22Rv1 (cell line): ENCODE data around the gene ACVR1B.

ENCODE experiments used
- H3K27ac ChIP-seq: fragments of 450-650 bp; 2 replicates; pipeline ENCODE4 v1.5.1; 2017
- ZFX ChIP-seq: fragments of 450-650 bp; IDR thresholded peaks from 2 replicates; pipeline ENCODE4 v1.6.1; 2017; ENCODE audit warnings: antibody characterized with exemption, borderline replicate concordance
- TF ChIP-seq, protein P1 (sequence below): fragments of 450-650 bp; IDR thresholded peaks from 2 replicates; pipeline ENCODE4 v1.5.1; 2017; ENCODE audit warnings: mild to moderate bottlenecking

Gene ACVR1B

DNA sequence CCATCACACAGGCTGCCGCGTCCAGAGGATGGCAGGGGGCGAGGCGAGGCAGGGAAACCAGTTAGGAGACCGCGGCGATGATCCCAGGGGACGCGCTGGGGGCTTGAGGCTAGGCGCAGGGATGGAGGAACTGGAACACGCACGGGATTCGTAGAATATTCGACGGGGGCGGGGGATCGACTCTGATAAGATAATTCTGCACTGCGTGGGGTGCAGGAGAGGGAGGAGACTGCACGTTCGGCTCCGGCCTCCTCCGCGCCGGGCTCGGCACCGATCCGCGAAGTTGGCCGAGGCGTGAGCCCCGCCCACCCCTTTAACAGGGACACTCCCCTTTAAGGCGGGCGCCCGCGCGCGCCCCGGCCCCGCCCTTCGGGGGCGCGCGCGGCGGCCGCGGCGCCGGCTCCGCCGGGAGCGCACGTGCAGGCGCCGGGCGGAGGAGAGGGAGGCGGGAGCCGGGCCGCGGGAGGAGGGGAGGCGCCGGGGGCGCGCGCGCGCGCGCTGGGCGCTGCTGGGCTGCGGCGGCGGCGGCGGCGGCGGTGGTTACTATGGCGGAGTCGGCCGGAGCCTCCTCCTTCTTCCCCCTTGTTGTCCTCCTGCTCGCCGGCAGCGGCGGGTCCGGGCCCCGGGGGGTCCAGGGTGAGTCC lies at the start of gene ACVR1B:
ACVR1B (plus strand) TSS at position 501 of the 644 bp plus-strand sequence; CDS start at position 546, 45 bp downstream.
- H3K27ac ChIP-seq = peak within 1 kb of the TSS; percentile 59
- TF ChIP-seq, protein P1, sequence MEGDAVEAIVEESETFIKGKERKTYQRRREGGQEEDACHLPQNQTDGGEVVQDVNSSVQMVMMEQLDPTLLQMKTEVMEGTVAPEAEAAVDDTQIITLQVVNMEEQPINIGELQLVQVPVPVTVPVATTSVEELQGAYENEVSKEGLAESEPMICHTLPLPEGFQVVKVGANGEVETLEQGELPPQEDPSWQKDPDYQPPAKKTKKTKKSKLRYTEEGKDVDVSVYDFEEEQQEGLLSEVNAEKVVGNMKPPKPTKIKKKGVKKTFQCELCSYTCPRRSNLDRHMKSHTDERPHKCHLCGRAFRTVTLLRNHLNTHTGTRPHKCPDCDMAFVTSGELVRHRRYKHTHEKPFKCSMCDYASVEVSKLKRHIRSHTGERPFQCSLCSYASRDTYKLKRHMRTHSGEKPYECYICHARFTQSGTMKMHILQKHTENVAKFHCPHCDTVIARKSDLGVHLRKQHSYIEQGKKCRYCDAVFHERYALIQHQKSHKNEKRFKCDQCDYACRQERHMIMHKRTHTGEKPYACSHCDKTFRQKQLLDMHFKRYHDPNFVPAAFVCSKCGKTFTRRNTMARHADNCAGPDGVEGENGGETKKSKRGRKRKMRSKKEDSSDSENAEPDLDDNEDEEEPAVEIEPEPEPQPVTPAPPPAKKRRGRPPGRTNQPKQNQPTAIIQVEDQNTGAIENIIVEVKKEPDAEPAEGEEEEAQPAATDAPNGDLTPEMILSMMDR = no peak
- no peak for TF ChIP-seq ZFX

DNA sequence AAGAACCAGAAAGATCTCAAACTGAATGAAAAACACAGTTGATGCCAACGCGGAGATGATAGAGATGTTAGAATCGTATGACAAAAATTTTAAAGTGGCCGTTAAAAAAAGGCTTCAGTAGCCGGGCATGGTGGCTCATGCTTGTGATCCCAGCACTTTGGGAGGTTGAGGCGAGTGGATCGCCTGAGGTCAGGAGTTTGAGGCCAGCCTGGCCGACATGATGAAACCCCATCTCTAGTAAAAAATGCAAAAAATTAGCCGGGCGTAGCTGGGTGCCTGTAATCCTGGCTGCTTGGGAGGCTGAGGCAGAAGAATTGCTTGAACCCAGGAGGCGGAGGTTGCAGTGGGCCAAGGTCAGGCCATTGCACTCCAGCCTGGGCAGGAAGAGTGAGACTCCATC lies 49.6 kb upstream of the ACVR1B start:
- TF ChIP-seq, protein P1 = no peak
- H3K27ac ChIP-seq = no peak overlapping the region

DNA sequence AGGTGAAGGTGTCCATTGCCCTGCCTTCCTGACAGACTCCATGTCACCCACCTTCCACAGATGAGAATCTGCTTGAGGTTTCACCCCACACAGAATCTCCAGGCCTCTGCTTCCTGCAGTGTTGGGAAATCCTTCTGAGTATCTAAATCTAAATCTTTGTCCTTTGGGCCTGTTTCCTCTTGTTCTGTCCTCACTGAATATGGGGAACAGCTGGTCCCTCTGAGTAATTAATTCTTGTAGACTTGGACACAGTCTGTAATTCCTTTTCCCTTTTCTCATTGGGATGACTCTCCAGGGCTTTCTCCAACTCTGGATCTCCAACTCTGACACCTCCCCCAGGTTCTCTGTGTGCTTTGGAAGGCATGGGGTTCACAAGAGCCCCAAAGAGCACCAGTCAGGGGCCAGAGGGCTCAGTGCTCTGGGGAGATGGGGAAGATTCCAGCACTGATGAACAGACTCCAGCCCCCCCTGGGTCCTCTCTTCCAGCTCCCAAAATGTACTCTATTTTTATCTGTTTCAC lies 46.5 kb upstream of the ACVR1B start:
- TF ChIP-seq, protein P1 = no peak
- no peak for TF ChIP-seq ZFX
- H3K27ac ChIP-seq = no peak overlapping the region

DNA sequence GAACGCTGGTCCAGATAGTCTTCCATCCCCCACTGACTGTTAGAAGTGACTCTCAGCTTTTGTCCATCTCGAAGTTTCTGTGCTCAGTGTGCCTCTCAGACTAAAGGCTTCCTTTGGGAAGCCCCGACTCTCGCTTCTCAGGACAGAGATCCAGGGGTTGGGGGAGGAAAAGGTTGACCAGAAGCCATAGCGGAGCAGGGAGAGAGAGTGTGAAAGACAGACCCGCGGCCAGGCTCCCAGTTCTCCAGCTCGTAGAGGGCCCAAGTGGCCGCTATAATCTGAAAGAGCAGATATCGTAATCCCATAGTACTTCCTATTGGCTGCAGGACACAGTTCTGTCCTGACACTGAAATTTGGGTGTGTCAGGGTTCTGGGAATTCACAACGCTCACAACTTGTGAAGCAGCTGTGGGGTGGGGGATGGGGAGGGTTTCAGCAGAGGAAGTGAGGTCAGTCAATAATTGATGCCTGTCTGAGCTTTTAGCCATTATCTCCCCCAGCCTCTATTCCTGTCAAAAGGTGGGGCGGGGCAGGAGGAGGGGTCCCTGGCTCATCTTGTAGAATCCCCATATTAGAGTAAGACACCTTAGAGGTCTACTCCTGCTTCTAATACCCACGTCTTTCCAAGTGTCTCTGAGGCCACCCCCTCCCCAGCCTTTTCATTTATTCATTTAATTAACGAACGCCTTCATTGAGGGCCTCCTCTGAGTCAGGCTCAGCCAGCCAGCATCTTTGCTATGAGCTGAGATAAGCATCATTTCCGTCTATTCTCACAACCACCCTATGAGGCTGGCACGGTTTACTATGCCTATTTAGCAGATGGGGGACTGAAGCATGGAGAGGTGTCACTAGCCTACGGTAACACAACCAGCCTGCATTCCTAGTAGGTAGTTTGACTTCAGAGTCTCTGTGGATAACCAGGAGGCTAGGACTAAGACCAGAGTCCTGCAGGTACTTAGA lies 45.7 kb upstream of the ACVR1B start:
- H3K27ac ChIP-seq = no peak overlapping the region

DNA sequence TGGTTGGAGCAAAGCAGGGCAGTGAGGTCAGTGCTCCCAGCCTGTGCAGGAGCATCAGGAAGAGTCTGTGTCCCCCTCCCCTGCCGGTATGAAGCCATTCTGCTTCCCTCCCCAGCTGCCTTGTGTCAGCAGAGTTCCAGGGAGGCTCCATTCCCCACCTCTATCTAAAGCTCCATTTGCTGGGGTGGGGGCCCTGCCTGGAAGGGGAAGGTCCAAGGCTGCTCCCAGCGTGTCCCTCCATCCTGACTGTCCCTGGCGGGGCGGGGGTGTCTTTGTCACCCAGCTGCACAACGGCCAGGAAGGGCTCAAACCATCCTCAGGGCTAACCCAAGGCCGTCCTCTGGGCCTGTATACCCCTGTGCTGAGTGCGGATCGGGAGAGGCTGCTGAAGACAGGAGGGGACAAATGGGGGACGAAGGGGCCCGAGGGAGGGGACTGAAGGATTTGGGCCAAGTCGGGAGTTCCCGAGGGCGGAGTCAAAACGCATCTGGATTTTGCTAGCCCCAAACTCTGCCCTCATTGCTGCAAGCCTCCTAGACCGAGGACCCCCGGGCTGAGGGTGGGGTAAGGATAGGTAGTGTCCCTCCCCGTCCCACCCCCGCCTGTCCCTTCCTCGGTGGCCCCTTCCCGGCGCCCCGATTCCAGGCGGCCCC lies 44.9 kb upstream of the ACVR1B start:
- H3K27ac ChIP-seq = no peak overlapping the region
- TF ChIP-seq ZFX = no peak
- TF ChIP-seq, protein P1 = no peak

More for the DNA sequence above, 45.7 kb upstream of the ACVR1B start:
- TF ChIP-seq, protein P1 = no peak
- no peak for TF ChIP-seq ZFX

DNA sequence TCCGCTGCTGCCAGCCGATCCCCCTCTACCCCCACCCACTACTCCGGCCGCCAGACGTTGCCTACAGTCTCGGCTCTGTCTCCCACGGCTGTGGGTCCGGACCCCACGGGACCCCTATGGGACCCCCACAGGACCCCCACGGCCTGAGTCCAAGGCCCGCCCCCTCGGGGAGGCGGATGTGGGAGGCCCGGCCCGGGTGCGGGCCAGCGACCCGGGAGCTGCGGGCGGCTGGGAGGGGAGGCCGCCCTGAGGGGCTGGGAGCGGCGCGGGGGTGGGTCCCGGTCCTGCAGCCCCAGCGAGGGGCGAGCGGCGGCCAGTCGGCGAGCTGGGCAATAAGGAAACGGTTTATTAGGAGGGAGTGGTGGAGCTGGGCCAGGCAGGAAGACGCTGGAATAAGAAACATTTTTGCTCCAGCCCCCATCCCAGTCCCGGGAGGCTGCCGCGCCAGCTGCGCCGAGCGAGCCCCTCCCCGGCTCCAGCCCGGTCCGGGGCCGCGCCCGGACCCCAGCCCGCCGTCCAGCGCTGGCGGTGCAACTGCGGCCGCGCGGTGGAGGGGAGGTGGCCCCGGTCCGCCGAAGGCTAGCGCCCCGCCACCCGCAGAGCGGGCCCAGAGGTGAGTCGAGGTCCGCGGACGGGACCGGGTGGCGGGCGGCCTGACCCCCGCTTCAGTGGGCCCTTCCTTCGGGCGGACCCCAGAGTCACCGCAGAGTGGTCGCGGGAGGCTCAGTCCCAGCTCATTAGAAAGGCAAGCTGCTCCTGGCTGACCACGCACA lies 44.2 kb upstream of the ACVR1B start, which contains the start of gene ACVRL1:
ACVRL1 (plus strand) TSS at position 422 of the 773 bp plus-strand sequence. CDS start 4,971 bp downstream, outside the sequence.
- TF ChIP-seq ZFX = no peak
- H3K27ac ChIP-seq = no peak within 1 kb of the TSS
